Sigmoid colon (tissue), 3 donors: Measurements from ENCODE around the gene SPAG8.

ENCODE experiments used
- POLR2A ChIP-seq, 2 donors: fragments of 450-650 bp; IDR thresholded peaks; one replicate each; pipeline ENCODE4 v1.6.1; 2016; ENCODE audit warnings: antibody characterized with exemption in 2 of 2, mild to moderate bottlenecking in 2 of 2, moderate library complexity in 2 of 2
- TF ChIP-seq, protein P1 (sequence below), 4 experiments: fragments of 450-650 bp in 3 of 4; fragments of 200-600 bp in 1 of 4; IDR thresholded peaks; one replicate each; pipeline ENCODE4 v1.5.1; 2016 to 2019; ENCODE audit warnings: antibody characterized with exemption in 4 of 4, mild to moderate bottlenecking in 3 of 4, moderate library complexity in 2 of 4

DNA sequence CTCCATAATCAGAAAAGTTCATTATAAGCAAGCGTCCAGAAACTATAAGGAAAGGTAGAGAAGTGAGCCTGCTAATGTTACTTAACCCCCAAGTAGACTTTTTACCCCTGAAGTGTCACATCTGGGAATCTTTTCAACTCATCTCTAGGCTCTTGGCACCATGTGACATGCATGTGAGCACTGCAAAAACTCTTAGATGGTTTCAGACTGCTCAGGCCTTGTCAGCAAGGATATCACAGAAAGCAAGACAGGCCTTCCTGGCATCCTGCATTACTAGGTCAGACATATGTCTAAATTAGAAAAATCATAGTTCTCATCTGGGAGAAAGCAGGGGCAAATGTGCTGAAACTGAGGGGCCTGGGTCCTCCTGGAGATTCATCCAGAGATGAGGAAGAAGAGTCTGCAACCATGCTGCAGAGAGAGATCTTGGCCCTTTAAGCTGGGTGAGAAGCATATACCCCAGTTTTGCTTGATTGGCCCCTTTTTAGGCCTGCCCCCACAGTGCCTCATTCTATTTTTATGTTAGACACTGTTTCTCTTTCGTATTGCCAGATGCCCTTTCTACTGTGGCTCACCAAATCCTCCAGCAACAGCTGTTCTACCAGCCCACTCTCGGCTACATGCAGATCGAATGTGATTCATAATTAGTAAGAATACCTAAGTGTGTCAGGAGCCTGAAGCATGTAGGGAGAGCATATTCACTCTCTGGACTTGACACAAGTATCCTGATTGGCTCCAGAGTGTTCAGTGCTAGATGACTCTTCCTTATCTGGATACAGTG, 35.9 kb upstream of the SPAG8 start:
- TF ChIP-seq, protein P1, sequence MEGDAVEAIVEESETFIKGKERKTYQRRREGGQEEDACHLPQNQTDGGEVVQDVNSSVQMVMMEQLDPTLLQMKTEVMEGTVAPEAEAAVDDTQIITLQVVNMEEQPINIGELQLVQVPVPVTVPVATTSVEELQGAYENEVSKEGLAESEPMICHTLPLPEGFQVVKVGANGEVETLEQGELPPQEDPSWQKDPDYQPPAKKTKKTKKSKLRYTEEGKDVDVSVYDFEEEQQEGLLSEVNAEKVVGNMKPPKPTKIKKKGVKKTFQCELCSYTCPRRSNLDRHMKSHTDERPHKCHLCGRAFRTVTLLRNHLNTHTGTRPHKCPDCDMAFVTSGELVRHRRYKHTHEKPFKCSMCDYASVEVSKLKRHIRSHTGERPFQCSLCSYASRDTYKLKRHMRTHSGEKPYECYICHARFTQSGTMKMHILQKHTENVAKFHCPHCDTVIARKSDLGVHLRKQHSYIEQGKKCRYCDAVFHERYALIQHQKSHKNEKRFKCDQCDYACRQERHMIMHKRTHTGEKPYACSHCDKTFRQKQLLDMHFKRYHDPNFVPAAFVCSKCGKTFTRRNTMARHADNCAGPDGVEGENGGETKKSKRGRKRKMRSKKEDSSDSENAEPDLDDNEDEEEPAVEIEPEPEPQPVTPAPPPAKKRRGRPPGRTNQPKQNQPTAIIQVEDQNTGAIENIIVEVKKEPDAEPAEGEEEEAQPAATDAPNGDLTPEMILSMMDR (IDR thresholded peaks at IDR 0.05), result no peak
- TF ChIP-seq POLR2A (IDR thresholded peaks at IDR 0.05), result no peak
